Measurements from ENCODE around the gene HS3ST5. TPM values are rescaled to one million over a fixed set of nuclear protein-coding genes. Genes with fewer than 3 reads are reported as not detected.

Gene HS3ST5
- total RNA-seq, 4 donors from 2014 or later, result not detected

- DNase-seq (ENCODE audit: low spot score) (no peak), ATAC-seq (ENCODE audit: low FRiP score) (no peak)
- TF ChIP-seq CTCF (IDR thresholded peaks at IDR 0.05), result no peak
Observed at GRCh38 chr6:114312931-114313330, 29.9 kb downstream of the HS3ST5 start.

GRCh38 chr6:114310053-114310452, 32.8 kb downstream of the HS3ST5 start:
- DNase-seq (ENCODE audit: low spot score) (no peak), ATAC-seq (ENCODE audit: low FRiP score) (no peak)
- no peak for TF ChIP-seq CTCF (IDR thresholded peaks at IDR 0.05)

DNA sequence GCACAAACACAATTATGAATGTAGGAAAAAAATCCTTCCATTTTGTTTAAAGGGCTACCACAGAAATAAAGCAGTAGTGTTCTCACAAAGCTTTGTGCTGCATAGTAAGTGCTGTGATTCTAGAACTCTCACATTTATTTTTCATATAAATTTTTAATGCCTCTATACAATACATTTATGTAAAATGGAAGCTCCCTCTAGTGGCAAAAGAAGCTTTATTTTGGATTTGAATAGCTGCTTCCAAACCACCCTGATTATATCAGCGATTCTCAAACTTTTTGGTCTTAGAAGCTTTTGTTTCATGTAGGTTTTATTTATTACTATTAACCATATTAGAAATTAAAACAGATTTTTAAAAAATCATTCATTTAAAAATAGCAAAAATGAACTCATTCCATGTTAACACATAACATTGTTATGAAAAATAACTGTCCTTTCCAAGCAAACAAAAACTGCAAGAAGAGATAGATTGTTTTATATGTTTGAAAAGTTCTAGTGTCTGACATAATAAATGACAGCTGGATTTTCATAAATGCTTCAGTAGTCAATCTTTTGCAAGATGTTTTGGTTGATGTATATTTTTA, 38.4 kb downstream of the HS3ST5 start:
- no peak for ATAC-seq (ENCODE audit: low FRiP score)
- DNase-seq (ENCODE audit: low spot score), result no peak
- no peak for TF ChIP-seq CTCF (IDR thresholded peaks at IDR 0.05)

DNA sequence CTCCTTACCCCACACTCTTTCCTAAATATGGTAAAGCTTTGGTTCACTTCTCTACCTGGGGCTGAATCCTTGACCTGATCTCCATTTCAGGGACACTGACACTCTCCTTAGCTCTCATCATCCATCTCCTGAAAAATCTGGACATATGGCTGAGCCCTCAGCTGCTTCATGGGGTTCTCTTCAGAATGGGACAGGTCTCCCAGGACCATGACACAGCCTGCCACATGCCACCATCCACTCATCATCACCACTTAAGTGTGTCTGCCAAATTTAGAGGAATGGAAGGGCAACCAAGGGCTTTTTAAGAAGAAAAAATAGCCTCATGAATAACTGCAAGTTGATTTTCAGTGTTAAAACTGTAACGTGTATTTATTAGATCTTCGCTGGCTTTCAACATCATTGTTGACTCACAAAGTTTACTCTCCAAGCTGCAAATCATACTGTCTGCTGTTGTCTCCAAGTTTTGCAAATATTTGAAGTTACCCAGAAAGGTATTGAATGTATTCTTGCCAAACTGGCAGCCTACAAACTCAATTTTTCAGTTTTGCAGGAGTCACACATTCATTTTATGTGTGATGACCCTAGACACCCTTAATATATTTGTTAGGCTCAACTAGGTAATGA, 41.1 kb downstream of the HS3ST5 start:
- no peak for TF ChIP-seq CTCF (IDR thresholded peaks at IDR 0.05)
- ATAC-seq (ENCODE audit: low FRiP score), result no peak
- DNase-seq (ENCODE audit: low spot score), result no peak

GRCh38 chr6:114297135-114297534, 45.7 kb downstream of the HS3ST5 start:
- DNase-seq (ENCODE audit: low spot score) (no peak), ATAC-seq (ENCODE audit: low FRiP score) (no peak)
- TF ChIP-seq CTCF (IDR thresholded peaks at IDR 0.05), result no peak

- TF ChIP-seq CTCF (IDR thresholded peaks at IDR 0.05), result no peak
- DNase-seq (ENCODE audit: low spot score), result no peak
- no peak for ATAC-seq (ENCODE audit: low FRiP score)
Observed at GRCh38 chr6:114292431-114292830, 50.4 kb downstream of the HS3ST5 start.

- TF ChIP-seq CTCF (IDR thresholded peaks at IDR 0.05), result no peak
- DNase-seq (ENCODE audit: low spot score) (no peak), ATAC-seq (ENCODE audit: low FRiP score) (no peak)
Observed at GRCh38 chr6:114291428-114291827, 51.4 kb downstream of the HS3ST5 start.

Data from omental fat pad (tissue), 4 donors.